Endothelial cell of umbilical vein (primary cell): ENCODE results near the gene C15orf61. TPM values are rescaled to one million over a fixed set of nuclear protein-coding genes. Genes with fewer than 3 reads are reported as not detected.

Source experiments
- BruUV-seq: library from RNA; stranded (reverse); fragments of 400-500 nt; replicated peaks from 2 replicates; lab custom pipeline; 2021; lab: Mats Ljungman, UMichigan
- CTCF ChIA-PET: fragments of 300-600, 350-600 bp; sonication (Branson Sonifier 250); formaldehyde crosslinking; loops from one replicate; lab custom pipeline; 2021; ENCODE audit warnings: antibody characterized with exemption, inconsistent platforms; lab: Charles Lee
- POLR2A ChIA-PET: fragments of 300-600, 350-600 bp; sonication (Branson Sonifier 250); formaldehyde crosslinking; loops from one replicate; lab custom pipeline; 2021; ENCODE audit warnings: antibody characterized with exemption, inconsistent platforms; lab: Charles Lee
- DNase-seq: peaks from one replicate; pipeline ENCODE4 v3.0.0-alpha.2; 2011; ENCODE audit warnings: low read depth, low spot score
- FAIRE-seq: peaks from 2 replicates; lab custom pipeline; 2011; peaks lifted over from hg19 to GRCh38; lab: Jason Lieb, UNC
- H2AFZ ChIP-seq: 2 replicates; pipeline ENCODE4 v1.6.0; 2012; ENCODE audit warnings: low read depth, low read length, control low read depth, inconsistent platforms
- H3K27ac ChIP-seq: 2 replicates; pipeline ENCODE4 v1.5.1; 2011; ENCODE audit warnings: low read depth, mild to moderate bottlenecking, control low read depth, low read length, moderate library complexity; ENCODE audit not compliant: insufficient read depth
- H3K27me3 ChIP-seq, 2 experiments: 2 replicates each; pipeline versions ENCODE4 v1.6.0 to v1.6.1; 2011; ENCODE audit warnings: low read length in 2 of 2, mixed read lengths in 1 of 2; ENCODE audit not compliant: control insufficient read depth in 2 of 2, insufficient read depth in 2 of 2
- H3K36me3 ChIP-seq, 2 experiments: 2 replicates in 1 of 2; 3 replicates in 1 of 2; pipeline ENCODE4 v1.5.1; 2011; ENCODE audit warnings: low read length in 2 of 2, mild to moderate bottlenecking in 1 of 2, moderate library complexity in 1 of 2; ENCODE audit not compliant: control insufficient read depth in 2 of 2, insufficient read depth in 2 of 2; ENCODE audit errors: extremely low read depth in 1 of 2
- H3K4me1 ChIP-seq: 3 replicates; pipeline ENCODE4 v1.5.1; 2011; ENCODE audit warnings: mild to moderate bottlenecking, low read length; ENCODE audit not compliant: control insufficient read depth, insufficient read depth; ENCODE audit errors: extremely low read depth
- H3K4me2 ChIP-seq: 2 replicates; pipeline ENCODE4 v1.6.1; 2011; ENCODE audit warnings: low read length, control low read depth, mixed read lengths; ENCODE audit not compliant: insufficient read depth
- H3K4me3 ChIP-seq, 3 experiments: fragments of 200-600 bp in 1 of 3; sonication (generic), shearing (Covaris generic) in 1 of 3; replicated peaks in 1 of 3; 2 replicates each; pipeline ENCODE4 v1.5.1; 2011 to 2016; ENCODE audit warnings: control low read depth in 3 of 3, low read length in 3 of 3, mild to moderate bottlenecking in 2 of 3, inconsistent platforms in 1 of 3, low read depth in 1 of 3, moderate library complexity in 1 of 3; ENCODE audit not compliant: insufficient read depth in 1 of 3
- H3K79me2 ChIP-seq: 2 replicates; pipeline ENCODE4 v1.6.0; 2012; ENCODE audit warnings: low read length, inconsistent platforms; ENCODE audit not compliant: control insufficient read depth, insufficient read depth
- H3K9ac ChIP-seq: replicated peaks from 2 replicates; pipeline ENCODE3; 2011; ENCODE audit warnings: low read length, control low read depth; ENCODE audit not compliant: insufficient read depth; ENCODE audit errors: extremely low read depth
- H3K9me1 ChIP-seq: replicated peaks from 3 replicates; pipeline ENCODE4 v1.6.0; 2011; ENCODE audit warnings: mild to moderate bottlenecking, low read length; ENCODE audit not compliant: control insufficient read depth, insufficient read depth; ENCODE audit errors: extremely low read depth
- H3K9me3 ChIP-seq: replicated peaks from 2 replicates; pipeline ENCODE4 v1.5.1; 2012; ENCODE audit warnings: low read length, inconsistent platforms; ENCODE audit not compliant: control insufficient read depth, insufficient read depth
- H4K20me1 ChIP-seq: replicated peaks from 2 replicates; pipeline ENCODE3; 2011; ENCODE audit warnings: mild to moderate bottlenecking, low read length; ENCODE audit not compliant: control insufficient read depth, insufficient read depth; ENCODE audit errors: extremely low read depth
- CTCF ChIP-seq, 2 donors: IDR thresholded peaks; 1 replicate in 1 of 2; 2 replicates in 1 of 2; pipeline ENCODE4 v1.5.1; 2011; ENCODE audit warnings: low read length in 2 of 2, mild to moderate bottlenecking in 2 of 2, moderate library complexity in 2 of 2, control low read depth in 1 of 2, inconsistent platforms in 1 of 2, low read depth in 1 of 2; ENCODE audit not compliant: insufficient read depth in 1 of 2; ENCODE audit errors: extremely low read depth in 1 of 2
- EZH2 ChIP-seq: IDR thresholded peaks from 2 replicates; pipeline ENCODE4 v1.6.1; 2012; ENCODE audit warnings: borderline replicate concordance, low read depth, mild to moderate bottlenecking, moderate library complexity, low read length, inconsistent platforms; ENCODE audit not compliant: severe bottlenecking
- FOS ChIP-seq: IDR thresholded peaks from 2 replicates; pipeline ENCODE4 v1.6.1; 2011; ENCODE audit warnings: mild to moderate bottlenecking, low read length, moderate library complexity, borderline replicate concordance; ENCODE audit not compliant: insufficient read depth
- GATA2 ChIP-seq: IDR thresholded peaks from 2 replicates; pipeline ENCODE4 v1.7.0; 2011; ENCODE audit warnings: low read depth, mild to moderate bottlenecking, moderate library complexity, mixed read lengths, low read length; ENCODE audit not compliant: insufficient read length, insufficient read depth
- JUN ChIP-seq: IDR thresholded peaks from 2 replicates; pipeline ENCODE4 v1.6.1; 2011; ENCODE audit warnings: borderline replicate concordance, low read depth; ENCODE audit not compliant: insufficient read length, insufficient read depth
- MAX ChIP-seq: IDR thresholded peaks from 2 replicates; pipeline ENCODE4 v1.6.1; 2011; ENCODE audit not compliant: insufficient read depth, insufficient read length
- MYC ChIP-seq: IDR thresholded peaks from one replicate; pipeline ENCODE4 v1.6.1; 2011; ENCODE audit warnings: mild to moderate bottlenecking, low read depth, low read length
- POLR2A ChIP-seq: IDR thresholded peaks from 2 replicates; pipeline ENCODE4 v1.6.1; 2012; ENCODE audit warnings: low read depth, mild to moderate bottlenecking, control low read depth, low read length
- POLR2AphosphoS5 ChIP-seq: IDR thresholded peaks from 2 replicates; pipeline ENCODE4 v1.6.1; 2012; ENCODE audit warnings: low read depth, mild to moderate bottlenecking, control low read depth, low read length, moderate library complexity; ENCODE audit not compliant: insufficient read depth
- dilution Hi-C: fragments of 300-500 bp; cut with MboI; formaldehyde crosslinking; loops from one replicate; pipeline ENCODE4 v1.15.0; 2019; ENCODE audit warnings: low sequenced_read_pairs; ENCODE audit not compliant: extremely low pct_ligation_motif_present
- intact Hi-C: fragments of 100-400 bp; cut with micrococcal nuclease; formaldehyde crosslinking; loops from one replicate; pipeline ENCODE4 v1.10.0; 2022
- polyA plus RNA-seq, 4 experiments: library from polyadenylated mRNA; depleted of rRNA in 3 of 4; stranded (reverse) in 3 of 4; unstranded in 1 of 4; fragments of >200 nt; gene quantifications; 2 replicates each; pipeline versions ENCODE4 v1.2.1 to v1.2.3, GENCODE V29; 2011 to 2012; ENCODE audit warnings: missing spikeins in 1 of 4
- total RNA-seq: library from RNA; stranded (reverse); gene quantifications from 2 replicates; pipeline ENCODE4 v1.2.3, GENCODE V29; 2021

The C15orf61 gene
- total and polyA plus RNA-seq, 2 donors (not counting 3 experiments of a cell fraction or from before 2014, with no cell fraction given): 3.2 to 4.1 TPM

GRCh38 chr15:67512140-67512539 lies 8.8 kb upstream of the C15orf61 start:
- ChIA-PET POLR2A (no interaction called here), CTCF (interaction anchor here (0.7 to 1.8 kb wide), 3 partner anchors 11 to 269 kb away, joined by 3 to 5 read pairs (median 5); no protein-coding TSS in a partner anchor)
- intact Hi-C loops: no loop called here
- Histone ChIP-seq H3K79me2 (no peaks in the 10 kb centered on the region), H3K9ac (no peak overlapping the region), H3K4me3 (no peak overlapping the region), H3K27me3 (no peaks in the 10 kb centered on the region), H3K27ac (no peak overlapping the region), H3K9me1 (no peaks in the 10 kb centered on the region), H3K36me3 (no peaks in the 10 kb centered on the region), H3K4me2 (no peak overlapping the region), H3K4me1 (no peaks in the 10 kb centered on the region), H3K9me3 (no peaks in the 10 kb centered on the region), H2AFZ (no peak overlapping the region), H4K20me1 (no peaks in the 10 kb centered on the region)
- no peak for DNase-seq
- no peak for TF ChIP-seq POLR2A
- no peak for TF ChIP-seq EZH2
- no peak for TF ChIP-seq MAX
- TF ChIP-seq MYC: no peak
- TF ChIP-seq GATA2: no peak
- TF ChIP-seq JUN: no peak
- no peak for TF ChIP-seq FOS
- no peak for TF ChIP-seq POLR2AphosphoS5
- TF ChIP-seq CTCF (IDR thresholded peaks at IDR 0.05; ENCODE audit: extremely low read depth in 1 of 2, insufficient read depth in 1 of 2, low read depth in 1 of 2, low read length in 2 of 2): no peak
- no TSS peak for BruUV-seq
- dilution Hi-C loops: no loop called here
- no peak for FAIRE-seq
